DND-41 (cell line): ENCODE results near the gene SCAF8.

Source experiments
- EZH2 ChIP-seq: IDR thresholded peaks from 3 replicates; pipeline ENCODE4 v1.6.1; 2012; ENCODE audit warnings: borderline replicate concordance, low read depth, mild to moderate bottlenecking, moderate library complexity, low read length, inconsistent platforms; ENCODE audit not compliant: severe bottlenecking
- TF ChIP-seq, protein P1 (sequence below): IDR thresholded peaks from 2 replicates; pipeline ENCODE4 v1.5.1; 2012; ENCODE audit warnings: borderline replicate concordance, low read length, moderate library complexity, mild to moderate bottlenecking; ENCODE audit not compliant: poor library complexity, severe bottlenecking; ENCODE audit errors: extremely low read depth

GRCh38 chr6:154861825-154862224 lies 128.6 kb downstream of the SCAF8 start:
- TF ChIP-seq, protein P1, sequence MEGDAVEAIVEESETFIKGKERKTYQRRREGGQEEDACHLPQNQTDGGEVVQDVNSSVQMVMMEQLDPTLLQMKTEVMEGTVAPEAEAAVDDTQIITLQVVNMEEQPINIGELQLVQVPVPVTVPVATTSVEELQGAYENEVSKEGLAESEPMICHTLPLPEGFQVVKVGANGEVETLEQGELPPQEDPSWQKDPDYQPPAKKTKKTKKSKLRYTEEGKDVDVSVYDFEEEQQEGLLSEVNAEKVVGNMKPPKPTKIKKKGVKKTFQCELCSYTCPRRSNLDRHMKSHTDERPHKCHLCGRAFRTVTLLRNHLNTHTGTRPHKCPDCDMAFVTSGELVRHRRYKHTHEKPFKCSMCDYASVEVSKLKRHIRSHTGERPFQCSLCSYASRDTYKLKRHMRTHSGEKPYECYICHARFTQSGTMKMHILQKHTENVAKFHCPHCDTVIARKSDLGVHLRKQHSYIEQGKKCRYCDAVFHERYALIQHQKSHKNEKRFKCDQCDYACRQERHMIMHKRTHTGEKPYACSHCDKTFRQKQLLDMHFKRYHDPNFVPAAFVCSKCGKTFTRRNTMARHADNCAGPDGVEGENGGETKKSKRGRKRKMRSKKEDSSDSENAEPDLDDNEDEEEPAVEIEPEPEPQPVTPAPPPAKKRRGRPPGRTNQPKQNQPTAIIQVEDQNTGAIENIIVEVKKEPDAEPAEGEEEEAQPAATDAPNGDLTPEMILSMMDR = no peak
- no peak for TF ChIP-seq EZH2
